ENCODE results near the gene ACOT6. TPM values are rescaled to one million over a fixed set of nuclear protein-coding genes. Genes with fewer than 3 reads are reported as not detected.

The ACOT6 gene
- total RNA-seq, 4 donors from 2014 or later, result not detected

GRCh38 chr14:73663548-73664212 is 51.4 kb downstream of the ACOT6 start:
- intact Hi-C loops (cut with DNase I), result no loop called here
- Histone ChIP-seq H3K36me3 (peaks cover 0 to 16% of the 10 kb centered on the region in 2 donors), H3K27me3 (no peaks in the 10 kb centered on the region), H3K9me3 (no peaks in the 10 kb centered on the region), H3K27ac (no peak overlapping the region), H3K4me1 (no peaks in the 10 kb centered on the region), H3K4me3 (replicated peaks in 1 of 3) (no peak overlapping the region)
- TF ChIP-seq POLR2A (IDR thresholded peaks at IDR 0.05) (no peak), CTCF (IDR thresholded peaks at IDR 0.05) (no peak)
- no peak for DNase-seq

GRCh38 chr14:73665130-73665529 is 52.8 kb downstream of the ACOT6 start:
- no peak for DNase-seq
- no peak overlapping the region for H3K27ac ChIP-seq
- H3K36me3 ChIP-seq, result peaks cover 0 to 10% of the 10 kb centered on the region in 2 donors
- TF ChIP-seq POLR2A (IDR thresholded peaks at IDR 0.05) (no peak), CTCF (IDR thresholded peaks at IDR 0.05) (no peak)
- no peaks in the 10 kb centered on the region for H3K27me3 ChIP-seq
- intact Hi-C loops (cut with DNase I), result no loop called here
- H3K9me3 ChIP-seq, result no peaks in the 10 kb centered on the region
- no peak overlapping the region for H3K4me3 ChIP-seq (replicated peaks in 1 of 3)
- no peaks in the 10 kb centered on the region for H3K4me1 ChIP-seq
- 98% methylated on average over 2 of the region's 2 CpGs for WGBS, 2 donors

GRCh38 chr14:73666583-73666982 is 54.3 kb downstream of the ACOT6 start:
- TF ChIP-seq POLR2A (IDR thresholded peaks at IDR 0.05) (no peak), CTCF (IDR thresholded peaks at IDR 0.05) (no peak)
- 89 to 92% methylated on average over 5 of the region's 5 CpGs for WGBS, 2 donors
- H3K36me3 ChIP-seq, result peaks cover 0 to 3% of the 10 kb centered on the region in 2 donors
- no peak overlapping the region for H3K27ac ChIP-seq
- H3K27me3 ChIP-seq, result no peaks in the 10 kb centered on the region
- H3K4me3 ChIP-seq (replicated peaks in 1 of 3), result no peak overlapping the region
- H3K4me1 ChIP-seq, result no peaks in the 10 kb centered on the region
- no peaks in the 10 kb centered on the region for H3K9me3 ChIP-seq
- intact Hi-C loops (cut with DNase I), result no loop called here
- no peak for DNase-seq

GRCh38 chr14:73667854-73668253 is 55.5 kb downstream of the ACOT6 start:
- no peaks in the 10 kb centered on the region for H3K27me3 ChIP-seq
- H3K4me1 ChIP-seq, result no peaks in the 10 kb centered on the region
- DNase-seq, result no peak
- H3K4me3 ChIP-seq (replicated peaks in 1 of 3), result no peak overlapping the region
- 88 to 93% methylated on average over 3 of the region's 3 CpGs for WGBS, 2 donors
- no peaks in the 10 kb centered on the region for H3K9me3 ChIP-seq
- no peaks in the 10 kb centered on the region for H3K36me3 ChIP-seq
- TF ChIP-seq POLR2A (IDR thresholded peaks at IDR 0.05), result no peak
- TF ChIP-seq CTCF (IDR thresholded peaks at IDR 0.05), result no peak
- no peak overlapping the region for H3K27ac ChIP-seq
- intact Hi-C loops (cut with DNase I), result no loop called here

Small RNA genes lying within 50 kb of the gene (small RNA-seq; reads per million reads assigned to genes)
- not detected for gene RNU6-240P

Other genes starting within 250 kb of the ACOT6 start
- 100 to 1,000 TPM in 1 of 4 donors, 10 to 100 TPM in 3; 67.1 to 101 (median 86.7) TPM for gene NUMB, start 154.0 kb upstream of the ACOT6 start, total RNA-seq
- gene RIOX1, start 121.6 kb upstream of the ACOT6 start, total RNA-seq, result 10 to 100 TPM; 17.9 to 22.0 (median 20.9) TPM
- 1 to 10 TPM; 3.8 to 9.1 (median 4.9) TPM for gene ACOT1, start 75.4 kb upstream of the ACOT6 start, total RNA-seq
- gene HEATR4, start 53.6 kb upstream of the ACOT6 start, total RNA-seq, result 1 to 10 TPM in 1 of 4 donors, under 1 TPM in 3; 0.27 to 1.5 (median 0.60) TPM
- 10 to 100 TPM in 3 of 4 donors, 1 to 10 TPM in 1; 8.0 to 69.3 (median 47.4) TPM for gene ACOT2, start 43.3 kb upstream of the ACOT6 start, total RNA-seq
- gene ACOT4, start 20.6 kb upstream of the ACOT6 start, total RNA-seq, result 1 to 10 TPM; 1.1 to 2.9 (median 1.4) TPM
- gene DNAL1, start 32.5 kb downstream of the ACOT6 start, total RNA-seq, result 10 to 100 TPM; 16.7 to 47.8 (median 23.9) TPM
- 10 to 100 TPM; 21.7 to 27.7 (median 24.7) TPM for gene PNMA1, start 101.9 kb downstream of the ACOT6 start, total RNA-seq
- 10 to 100 TPM; 16.3 to 43.3 (median 27.3) TPM for gene PTGR2, start 239.3 kb downstream of the ACOT6 start, total RNA-seq

All from thyroid gland (tissue), 4 donors.